Neural cell (in vitro differentiated cells): ENCODE results near the gene ACOX3. TPM values are rescaled to one million over a fixed set of nuclear protein-coding genes. Genes with fewer than 3 reads are reported as not detected.

Experiments used
- H2AFZ ChIP-seq: fragments of 200-600, 300-800 bp; sonication (generic), shearing (Covaris generic); 2 replicates; pipeline ENCODE4 v1.6.0; 2014; ENCODE audit warnings: low read depth, mild to moderate bottlenecking, antibody characterized with exemption, low read length, moderate library complexity
- H3F3A ChIP-seq: fragments of 200-600 bp; shearing (Covaris generic); 2 replicates; pipeline ENCODE4 v1.6.1; 2016; ENCODE audit warnings: mild to moderate bottlenecking, moderate library complexity, mixed read lengths, antibody characterized with exemption, low read length; ENCODE audit not compliant: insufficient read depth, poor library complexity, severe bottlenecking
- H3K27ac ChIP-seq: fragments of 200-600, 300-800 bp; sonication (generic), shearing (Covaris generic); 2 replicates; pipeline ENCODE4 v1.5.1; 2014; ENCODE audit warnings: mild to moderate bottlenecking, low read length, moderate library complexity
- H3K27me3 ChIP-seq: fragments of 300-800, 200-600 bp; sonication (generic), shearing (Covaris generic); 2 replicates; pipeline ENCODE4 v1.6.0; 2014; ENCODE audit warnings: mild to moderate bottlenecking, low read depth, low read length, moderate library complexity; ENCODE audit not compliant: insufficient read depth
- H3K36me3 ChIP-seq: fragments of 300-800, 200-600 bp; sonication (generic), shearing (Covaris generic); 2 replicates; pipeline ENCODE4 v1.5.1; 2014; ENCODE audit warnings: mild to moderate bottlenecking, antibody characterized with exemption, low read length, moderate library complexity; ENCODE audit not compliant: insufficient read depth
- H3K4me2 ChIP-seq: fragments of 300-800, 200-600 bp; sonication (generic), shearing (Covaris generic); 2 replicates; pipeline ENCODE4 v1.6.0; 2014; ENCODE audit warnings: mild to moderate bottlenecking, low read length
- H3K4me3 ChIP-seq: fragments of 300-800, 200-600 bp; sonication (generic), shearing (Covaris generic); 2 replicates; pipeline ENCODE4 v1.5.1; 2014; ENCODE audit warnings: mild to moderate bottlenecking, low read length, moderate library complexity
- H3K79me2 ChIP-seq: fragments of 200-600 bp; shearing (Covaris generic); replicated peaks from 2 replicates; pipeline ENCODE4 v1.6.0; 2014; ENCODE audit warnings: mild to moderate bottlenecking, low read length, moderate library complexity; ENCODE audit not compliant: insufficient read depth
- H3K9ac ChIP-seq: fragments of 300-800, 200-600 bp; sonication (generic), shearing (Covaris generic); 2 replicates; pipeline ENCODE4 v1.6.1; 2016; ENCODE audit warnings: mild to moderate bottlenecking, low read length, mixed read lengths
- H3K9me2 ChIP-seq: fragments of 200-600 bp; shearing (Covaris generic); 2 replicates; pipeline ENCODE4 v1.6.1; 2016; ENCODE audit warnings: mild to moderate bottlenecking, low read length, mixed read lengths; ENCODE audit not compliant: insufficient read depth
- H3K9me3 ChIP-seq: fragments of 200-600, 300-800 bp; sonication (generic), shearing (Covaris generic); 2 replicates; pipeline ENCODE4 v1.6.1; 2016; ENCODE audit warnings: mild to moderate bottlenecking, mixed run types, low read length, moderate library complexity, mixed read lengths
- H4K20me1 ChIP-seq: fragments of 200-600 bp; shearing (Covaris generic); 2 replicates; pipeline ENCODE4 v1.6.1; 2016; ENCODE audit warnings: mild to moderate bottlenecking, mixed run types; ENCODE audit not compliant: insufficient read depth
- CTCF ChIP-seq: fragments of 450-650 bp; IDR thresholded peaks from 2 replicates; pipeline ENCODE4 v1.5.1; 2014; ENCODE audit warnings: antibody characterized with exemption, mild to moderate bottlenecking, moderate library complexity; ENCODE audit not compliant: poor library complexity, severe bottlenecking
- EP300 ChIP-seq: fragments of 450-650 bp; conservative IDR thresholded peaks from 2 replicates; pipeline ENCODE4 v1.6.1; 2014; ENCODE audit warnings: antibody characterized with exemption, mild to moderate bottlenecking, moderate library complexity; ENCODE audit not compliant: poor library complexity, severe bottlenecking
- EZH2 ChIP-seq: fragments of 200-600, 300-800 bp; shearing (Covaris generic), sonication (generic); IDR thresholded peaks from 2 replicates; pipeline ENCODE4 v1.6.1; 2014; ENCODE audit warnings: antibody characterized with exemption, low read length, borderline replicate concordance, mild to moderate bottlenecking; ENCODE audit not compliant: insufficient read depth, poor library complexity, severe bottlenecking
- MXI1 ChIP-seq: fragments of 450-650 bp; conservative IDR thresholded peaks from 2 replicates; pipeline ENCODE4 v1.6.1; 2014; ENCODE audit warnings: antibody characterized with exemption, mild to moderate bottlenecking; ENCODE audit not compliant: poor library complexity, severe bottlenecking
- POLR2AphosphoS5 ChIP-seq: IDR thresholded peaks from 2 replicates; pipeline ENCODE4 v1.6.1; 2012
- RAD21 ChIP-seq: fragments of 450-650 bp; conservative IDR thresholded peaks from 2 replicates; pipeline ENCODE4 v1.6.1; 2014; ENCODE audit warnings: antibody characterized with exemption, mild to moderate bottlenecking, moderate library complexity
- REST ChIP-seq: IDR thresholded peaks from 2 replicates; pipeline ENCODE4 v1.6.1; 2012; ENCODE audit warnings: borderline replicate concordance
- SMC3 ChIP-seq: fragments of 450-650 bp; conservative IDR thresholded peaks from 2 replicates; pipeline ENCODE4 v1.6.1; 2014; ENCODE audit warnings: antibody characterized with exemption, mild to moderate bottlenecking, moderate library complexity; ENCODE audit not compliant: poor library complexity
- TAF1 ChIP-seq: IDR thresholded peaks from 2 replicates; pipeline ENCODE4 v1.6.1; 2012; ENCODE audit warnings: low read depth
- polyA plus RNA-seq: library from polyadenylated mRNA; depleted of rRNA; stranded (reverse); fragments of >200 nt; gene quantifications from 2 replicates; pipeline ENCODE4 v1.2.3, GENCODE V29; 2014

Gene ACOX3
- polyA plus RNA-seq, 1 donor from 2014 or later: 13.2 TPM

GRCh38 chr4:8381814-8382581 lies 58.5 kb downstream of the ACOX3 start:
- Histone ChIP-seq H2AFZ (no peak overlapping the region), H3K9me2 (no peaks in the 10 kb centered on the region), H4K20me1 (no peaks in the 10 kb centered on the region), H3K4me3 (no peak overlapping the region), H3K9ac (no peak overlapping the region), H3K27ac (no peak overlapping the region), H3K36me3 (no peaks in the 10 kb centered on the region), H3K79me2 (no peaks in the 10 kb centered on the region), H3K9me3 (no peaks in the 10 kb centered on the region), H3K4me2 (no peak overlapping the region), H3F3A (no peaks in the 10 kb centered on the region), H3K27me3 (no peaks in the 10 kb centered on the region)
- TF ChIP-seq CTCF (no peak), REST (no peak), MXI1 (no peak), POLR2AphosphoS5 (no peak), RAD21 (no peak), EP300 (no peak), TAF1 (no peak), SMC3 (no peak), EZH2 (no peak)

- no peaks in the 10 kb centered on the region for H4K20me1 ChIP-seq
- H3F3A ChIP-seq: no peaks in the 10 kb centered on the region
- H3K4me3 ChIP-seq: no peak overlapping the region
- no peaks in the 10 kb centered on the region for H3K9me2 ChIP-seq
- no peak overlapping the region for H3K27ac ChIP-seq
- no peaks in the 10 kb centered on the region for H3K27me3 ChIP-seq
- H3K9me3 ChIP-seq: no peaks in the 10 kb centered on the region
- H3K36me3 ChIP-seq: no peaks in the 10 kb centered on the region
- no peak overlapping the region for H3K9ac ChIP-seq
- no peak overlapping the region for H2AFZ ChIP-seq
- no peaks in the 10 kb centered on the region for H3K79me2 ChIP-seq
- TF ChIP-seq POLR2AphosphoS5: no peak
- TF ChIP-seq REST: no peak
- TF ChIP-seq RAD21: no peak
- no peak for TF ChIP-seq SMC3
- TF ChIP-seq MXI1: no peak
- no peak for TF ChIP-seq TAF1
- no peak for TF ChIP-seq CTCF
- no peak for TF ChIP-seq EZH2
- no peak for TF ChIP-seq EP300
- H3K4me2 ChIP-seq: no peak overlapping the region
Measured at GRCh38 chr4:8380511-8381415, 59.8 kb downstream of the ACOX3 start.
